Measurements from ENCODE around the gene AMZ2.

GRCh38 chr17:68291836-68292688, 44.2 kb downstream of the AMZ2 start:
- TF ChIP-seq CTCF (IDR thresholded peaks at IDR 0.05; ENCODE audit: control extremely low read depth in 1 of 3, insufficient read depth in 1 of 3, low read depth in 1 of 3, low read length in 3 of 3) (peak in 2 of 3 experiments; percentile 3 to 40; a peak in 3 of 4 replicates), POLR2A (IDR thresholded peaks at IDR 0.05; ENCODE audit: control extremely low read depth in 1 of 2, low read depth in 2 of 2, low read length in 2 of 2) (peak; percentile 37 to 61), EP300 (IDR thresholded peaks at IDR 0.05; ENCODE audit: borderline replicate concordance in 1 of 2, low read depth in 2 of 2, low read length in 2 of 2) (no peak), EZH2 (IDR thresholded peaks at IDR 0.05; ENCODE audit: low read depth, low read length, severe bottlenecking) (peak; percentile 43), SP4 (IDR thresholded peaks at IDR 0.05; ENCODE audit: low read length) (no peak), CHD7 (IDR thresholded peaks at IDR 0.05; ENCODE audit: insufficient replicate concordance, low read length) (no peak)

Data from H1 (cell line).